ENCODE data around the gene ANKFN1.

The ANKFN1 gene

GRCh38 chr17:56452461-56452860 lies 299.2 kb downstream of the ANKFN1 start:
- intact Hi-C loops (cut with DNase I), result no loop called here
- no peak for DNase-seq

GRCh38 chr17:56457501-56457900 lies 304.2 kb downstream of the ANKFN1 start:
- intact Hi-C loops (cut with DNase I), result no loop called here
- no peak for DNase-seq

- intact Hi-C loops (cut with DNase I), result no loop called here
- DNase-seq, result no peak
Measured at GRCh38 chr17:56465886-56466285, 312.6 kb downstream of the ANKFN1 start.

- no peak for DNase-seq
- intact Hi-C loops (cut with DNase I), result no loop called here
Measured at GRCh38 chr17:56468840-56469239, 315.6 kb downstream of the ANKFN1 start.

- intact Hi-C loops (cut with DNase I), result no loop called here
- DNase-seq, result no peak
Measured at GRCh38 chr17:56471696-56472095, 318.4 kb downstream of the ANKFN1 start.

GRCh38 chr17:56475116-56475515 lies 321.8 kb downstream of the ANKFN1 start:
- DNase-seq, result no peak
- intact Hi-C loops (cut with DNase I), result no loop called here

- peak in 15 of 42 donors; percentile 5 to 46 (median 25) for DNase-seq
- intact Hi-C loops (cut with DNase I), result no loop called here
Measured at GRCh38 chr17:56478836-56479447, 325.7 kb downstream of the ANKFN1 start.

- DNase-seq, result no peak
- intact Hi-C loops (cut with DNase I), result no loop called here
Measured at GRCh38 chr17:56480501-56480900, 327.2 kb downstream of the ANKFN1 start.

GRCh38 chr17:56481659-56482058 lies 328.4 kb downstream of the ANKFN1 start:
- intact Hi-C loops (cut with DNase I), result no loop called here
- no peak for DNase-seq

GRCh38 chr17:56482229-56482628 lies 329.0 kb downstream of the ANKFN1 start:
- DNase-seq, result no peak
- intact Hi-C loops (cut with DNase I), result no loop called here

- DNase-seq, result no peak
- intact Hi-C loops (cut with DNase I), result no loop called here
Measured at GRCh38 chr17:56486732-56487131, 333.5 kb downstream of the ANKFN1 start.

GRCh38 chr17:56488800-56489199 lies 335.5 kb downstream of the ANKFN1 start:
- intact Hi-C loops (cut with DNase I), result no loop called here
- DNase-seq, result no peak

- intact Hi-C loops (cut with DNase I), result no loop called here
- DNase-seq, result no peak
Measured at GRCh38 chr17:56489980-56490379, 336.7 kb downstream of the ANKFN1 start.

GRCh38 chr17:56495556-56495955 lies 342.3 kb downstream of the ANKFN1 start:
- DNase-seq, result no peak
- intact Hi-C loops (cut with DNase I), result loop anchor here (5.0 kb wide), 1 partner anchor 222 kb away; no protein-coding TSS in a partner anchor

GRCh38 chr17:56497132-56497531 lies 343.9 kb downstream of the ANKFN1 start:
- intact Hi-C loops (cut with DNase I), result loop anchor here (5.0 kb wide), 1 partner anchor 220 kb away; no protein-coding TSS in a partner anchor
- no peak for DNase-seq

- DNase-seq, result peak in 6 of 42 donors; percentile 10 to 29 (median 17)
- intact Hi-C loops (cut with DNase I), result loop anchor here (5.0 kb wide), 1 partner anchor 217 kb away; no protein-coding TSS in a partner anchor
Measured at GRCh38 chr17:56499799-56500388, 346.6 kb downstream of the ANKFN1 start.

- intact Hi-C loops (cut with DNase I), result no loop called here
- DNase-seq, result no peak
Measured at GRCh38 chr17:56502120-56502654, 348.9 kb downstream of the ANKFN1 start.

- DNase-seq, result no peak
- intact Hi-C loops (cut with DNase I), result no loop called here
Measured at GRCh38 chr17:56505154-56505756, 352.0 kb downstream of the ANKFN1 start.

GRCh38 chr17:56506349-56506748 lies 353.1 kb downstream of the ANKFN1 start:
- no peak for DNase-seq
- intact Hi-C loops (cut with DNase I), result no loop called here

GRCh38 chr17:56510554-56511342 lies 357.5 kb downstream of the ANKFN1 start:
- intact Hi-C loops (cut with DNase I), result no loop called here
- DNase-seq, result no peak
